HCT116 (cell line): ENCODE results near the gene ATP2B3.

ENCODE experiments used
- EZH2phosphoT487 ChIP-seq: fragments of 200-600 bp; IDR thresholded peaks from 2 replicates; pipeline ENCODE4 v1.6.1; 2018; ENCODE audit warnings: antibody characterized with exemption, borderline replicate concordance
- FOSL1 ChIP-seq: IDR thresholded peaks from 2 replicates; pipeline ENCODE4 v1.6.1; 2012; ENCODE audit warnings: low read depth
- JUND ChIP-seq: IDR thresholded peaks from 2 replicates; pipeline ENCODE4 v1.6.1; 2012
- POLR2A ChIP-seq: IDR thresholded peaks from 2 replicates; pipeline ENCODE4 v1.7.0; 2011; ENCODE audit warnings: borderline replicate concordance; ENCODE audit not compliant: insufficient read depth, insufficient read length; ENCODE audit errors: extremely low read depth
- POLR2AphosphoS5 ChIP-seq: IDR thresholded peaks from 2 replicates; pipeline ENCODE4 v1.6.1; 2011; ENCODE audit warnings: mild to moderate bottlenecking, low read depth, low read length, moderate library complexity
- REST ChIP-seq: IDR thresholded peaks from 2 replicates; pipeline ENCODE4 v1.6.1; 2012; ENCODE audit warnings: low read depth
- TCF7L2 ChIP-seq: IDR thresholded peaks from 2 replicates; pipeline ENCODE4 v1.7.0; 2011; ENCODE audit warnings: borderline replicate concordance, inconsistent platforms; ENCODE audit not compliant: insufficient read depth, insufficient read length; ENCODE audit errors: extremely low read depth
- YY1 ChIP-seq: IDR thresholded peaks from 2 replicates; pipeline ENCODE4 v1.6.1; 2011; ENCODE audit warnings: low read length, low read depth, moderate library complexity, mild to moderate bottlenecking; ENCODE audit not compliant: insufficient replicate concordance; ENCODE audit errors: extremely low read depth
- TF ChIP-seq, protein P1 (sequence below), 3 experiments: fragments of 200-600 bp in 1 of 3; sonication (generic) in 1 of 3; IDR thresholded peaks in 2 of 3; conservative IDR thresholded peaks in 1 of 3; 2 replicates each; pipeline ENCODE4 v1.5.1; 2012 to 2017; ENCODE audit warnings: low read depth in 2 of 3, low read length in 2 of 3, antibody characterized with exemption in 1 of 3, borderline replicate concordance in 1 of 3, control low read depth in 1 of 3, mild to moderate bottlenecking in 1 of 3, mixed read lengths in 1 of 3, mixed run types in 1 of 3, moderate library complexity in 1 of 3; ENCODE audit not compliant: insufficient read depth in 1 of 3

GRCh38 chrX:153494541-153495361 lies 22.7 kb upstream of the ATP2B3 start, which contains the start of gene BGN:
- TF ChIP-seq POLR2A (no peak), TCF7L2 (no peak), JUND (no peak), EZH2phosphoT487 (no peak), FOSL1 (no peak), POLR2AphosphoS5 (no peak), REST (no peak), YY1 (no peak)
- TF ChIP-seq, protein P1, sequence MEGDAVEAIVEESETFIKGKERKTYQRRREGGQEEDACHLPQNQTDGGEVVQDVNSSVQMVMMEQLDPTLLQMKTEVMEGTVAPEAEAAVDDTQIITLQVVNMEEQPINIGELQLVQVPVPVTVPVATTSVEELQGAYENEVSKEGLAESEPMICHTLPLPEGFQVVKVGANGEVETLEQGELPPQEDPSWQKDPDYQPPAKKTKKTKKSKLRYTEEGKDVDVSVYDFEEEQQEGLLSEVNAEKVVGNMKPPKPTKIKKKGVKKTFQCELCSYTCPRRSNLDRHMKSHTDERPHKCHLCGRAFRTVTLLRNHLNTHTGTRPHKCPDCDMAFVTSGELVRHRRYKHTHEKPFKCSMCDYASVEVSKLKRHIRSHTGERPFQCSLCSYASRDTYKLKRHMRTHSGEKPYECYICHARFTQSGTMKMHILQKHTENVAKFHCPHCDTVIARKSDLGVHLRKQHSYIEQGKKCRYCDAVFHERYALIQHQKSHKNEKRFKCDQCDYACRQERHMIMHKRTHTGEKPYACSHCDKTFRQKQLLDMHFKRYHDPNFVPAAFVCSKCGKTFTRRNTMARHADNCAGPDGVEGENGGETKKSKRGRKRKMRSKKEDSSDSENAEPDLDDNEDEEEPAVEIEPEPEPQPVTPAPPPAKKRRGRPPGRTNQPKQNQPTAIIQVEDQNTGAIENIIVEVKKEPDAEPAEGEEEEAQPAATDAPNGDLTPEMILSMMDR (IDR thresholded peaks at IDR 0.05 in 2 of 3, conservative IDR thresholded peaks at IDR 0.05 in 1 of 3; ENCODE audit: borderline replicate concordance in 1 of 3, insufficient read depth in 1 of 3, low read depth in 2 of 3, low read length in 2 of 3) = no peak
